ENCODE results near the gene TPSB2.
A peak's percentile ranks its signal among the peaks of the same experiment; 100 is the strongest.

TPSB2 gene

GRCh38 chr16:1221628-1222552 is 8.1 kb downstream of the TPSB2 start:
- Mint-ChIP-seq H3K9me3 (no peaks in the 10 kb centered on the region), H3K4me3 (no peak overlapping the region), H3K36me3 (no peaks in the 10 kb centered on the region), H3K27ac (no peak overlapping the region), H3K27me3 (no peaks in the 10 kb centered on the region), H3K4me1 (no peaks in the 10 kb centered on the region)
- no peak for DNase-seq
- CTCF ChIA-PET, result no interaction called here

- Mint-ChIP-seq H3K27me3 (no peaks in the 10 kb centered on the region), H3K4me1 (no peaks in the 10 kb centered on the region), H3K9me3 (no peaks in the 10 kb centered on the region), H3K36me3 (no peaks in the 10 kb centered on the region), H3K27ac (no peak overlapping the region), H3K4me3 (no peak overlapping the region)
- no peak for DNase-seq
- CTCF ChIA-PET, result no interaction called here
These were observed 8.9 kb downstream of the TPSB2 start for GRCh38 chr16:1220841-1221627.

GRCh38 chr16:1220098-1220728 is 9.8 kb downstream of the TPSB2 start:
- Mint-ChIP-seq H3K36me3 (no peaks in the 10 kb centered on the region), H3K27ac (no peak overlapping the region), H3K9me3 (no peaks in the 10 kb centered on the region), H3K4me1 (no peaks in the 10 kb centered on the region), H3K4me3 (no peak overlapping the region), H3K27me3 (no peaks in the 10 kb centered on the region)
- CTCF ChIA-PET, result no interaction called here
- no peak for DNase-seq

- Mint-ChIP-seq H3K27ac (no peak overlapping the region), H3K4me1 (no peaks in the 10 kb centered on the region), H3K4me3 (no peak overlapping the region), H3K27me3 (no peaks in the 10 kb centered on the region), H3K36me3 (no peaks in the 10 kb centered on the region), H3K9me3 (no peaks in the 10 kb centered on the region)
- DNase-seq, result no peak
- CTCF ChIA-PET, result no interaction called here
These were observed 10.9 kb downstream of the TPSB2 start for GRCh38 chr16:1218930-1219611.

- peak overlapping the region; percentile 75 for H3K27ac Mint-ChIP-seq
- DNase-seq, result no peak
- H3K4me1 Mint-ChIP-seq, result no peaks in the 10 kb centered on the region
- CTCF ChIA-PET, result no interaction called here
- no peaks in the 10 kb centered on the region for H3K9me3 Mint-ChIP-seq
- H3K4me3 Mint-ChIP-seq, result no peak overlapping the region
- no peaks in the 10 kb centered on the region for H3K36me3 Mint-ChIP-seq
- H3K27me3 Mint-ChIP-seq, result no peaks in the 10 kb centered on the region
These were observed 11.7 kb downstream of the TPSB2 start for GRCh38 chr16:1218061-1218929.

- Mint-ChIP-seq H3K4me1 (no peaks in the 10 kb centered on the region), H3K27ac (no peak overlapping the region), H3K27me3 (no peaks in the 10 kb centered on the region), H3K4me3 (no peak overlapping the region), H3K9me3 (no peaks in the 10 kb centered on the region), H3K36me3 (no peaks in the 10 kb centered on the region)
- no peak for DNase-seq
- CTCF ChIA-PET, result no interaction called here
These were observed 12.5 kb downstream of the TPSB2 start for GRCh38 chr16:1217526-1217925.

GRCh38 chr16:1216681-1217400 is 13.1 kb downstream of the TPSB2 start:
- Mint-ChIP-seq H3K4me3 (no peak overlapping the region), H3K9me3 (no peaks in the 10 kb centered on the region), H3K27ac (no peak overlapping the region), H3K4me1 (no peaks in the 10 kb centered on the region), H3K36me3 (no peaks in the 10 kb centered on the region), H3K27me3 (no peaks in the 10 kb centered on the region)
- DNase-seq, result no peak
- CTCF ChIA-PET, result no interaction called here

GRCh38 chr16:1216296-1216619 is 13.7 kb downstream of the TPSB2 start:
- Mint-ChIP-seq H3K4me1 (no peaks in the 10 kb centered on the region), H3K9me3 (no peaks in the 10 kb centered on the region), H3K36me3 (no peaks in the 10 kb centered on the region), H3K27me3 (no peaks in the 10 kb centered on the region), H3K27ac (no peak overlapping the region), H3K4me3 (no peak overlapping the region)
- CTCF ChIA-PET, result no interaction called here
- DNase-seq, result no peak

- CTCF ChIA-PET, result no interaction called here
- Mint-ChIP-seq H3K27ac (no peak overlapping the region), H3K36me3 (no peaks in the 10 kb centered on the region), H3K27me3 (no peaks in the 10 kb centered on the region), H3K9me3 (no peaks in the 10 kb centered on the region), H3K4me1 (no peaks in the 10 kb centered on the region), H3K4me3 (no peak overlapping the region)
- DNase-seq, result no peak
These were observed 14.2 kb downstream of the TPSB2 start for GRCh38 chr16:1215574-1216295.

GRCh38 chr16:1214719-1215118 is 15.3 kb downstream of the TPSB2 start:
- H3K36me3 Mint-ChIP-seq, result no peaks in the 10 kb centered on the region
- H3K4me3 Mint-ChIP-seq, result no peak overlapping the region
- CTCF ChIA-PET, result no interaction called here
- H3K27me3 Mint-ChIP-seq, result no peaks in the 10 kb centered on the region
- H3K9me3 Mint-ChIP-seq, result no peaks in the 10 kb centered on the region
- no peak overlapping the region for H3K27ac Mint-ChIP-seq
- H3K4me1 Mint-ChIP-seq, result no peaks in the 10 kb centered on the region
- DNase-seq, result no peak

GRCh38 chr16:1213796-1214372 is 16.1 kb downstream of the TPSB2 start:
- Mint-ChIP-seq H3K4me3 (no peak overlapping the region), H3K36me3 (no peaks in the 10 kb centered on the region), H3K27ac (no peak overlapping the region), H3K9me3 (no peaks in the 10 kb centered on the region), H3K27me3 (no peaks in the 10 kb centered on the region), H3K4me1 (no peaks in the 10 kb centered on the region)
- CTCF ChIA-PET, result no interaction called here
- DNase-seq, result no peak

- CTCF ChIA-PET, result no interaction called here
- no peak overlapping the region for H3K27ac Mint-ChIP-seq
- H3K4me3 Mint-ChIP-seq, result no peak overlapping the region
- no peaks in the 10 kb centered on the region for H3K27me3 Mint-ChIP-seq
- no peaks in the 10 kb centered on the region for H3K36me3 Mint-ChIP-seq
- H3K9me3 Mint-ChIP-seq, result no peaks in the 10 kb centered on the region
- no peak for DNase-seq
- peaks cover 3% of the 10 kb centered on the region for H3K4me1 Mint-ChIP-seq
These were observed 16.8 kb downstream of the TPSB2 start for GRCh38 chr16:1213231-1213630.

Data from activated naive CD4-positive, alpha-beta T cell treated with anti-CD3 and anti-CD28 coated beads, Interleukin-2, amount 10 ng/mL, durations not matched to agents 7 days and 5 days (primary cell).